Measurements from ENCODE around the gene TNFRSF8.
A peak's percentile ranks its signal among the peaks of the same experiment; 100 is the strongest.

GRCh38 chr1:12078938-12079861, 16.1 kb downstream of the TNFRSF8 start:
- TF ChIP-seq CTCF (IDR thresholded peaks at IDR 0.05; ENCODE audit: poor library complexity) (peak; percentile 59), EZH2 (IDR thresholded peaks at IDR 0.05; ENCODE audit: borderline replicate concordance) (no peak), EZH2phosphoT487 (IDR thresholded peaks at IDR 0.05; ENCODE audit: low read depth, severe bottlenecking, unreplicated experiment) (no peak)

All from hepatocyte (in vitro differentiated cells).